Measurements from ENCODE around the gene PRKCH.

DNA sequence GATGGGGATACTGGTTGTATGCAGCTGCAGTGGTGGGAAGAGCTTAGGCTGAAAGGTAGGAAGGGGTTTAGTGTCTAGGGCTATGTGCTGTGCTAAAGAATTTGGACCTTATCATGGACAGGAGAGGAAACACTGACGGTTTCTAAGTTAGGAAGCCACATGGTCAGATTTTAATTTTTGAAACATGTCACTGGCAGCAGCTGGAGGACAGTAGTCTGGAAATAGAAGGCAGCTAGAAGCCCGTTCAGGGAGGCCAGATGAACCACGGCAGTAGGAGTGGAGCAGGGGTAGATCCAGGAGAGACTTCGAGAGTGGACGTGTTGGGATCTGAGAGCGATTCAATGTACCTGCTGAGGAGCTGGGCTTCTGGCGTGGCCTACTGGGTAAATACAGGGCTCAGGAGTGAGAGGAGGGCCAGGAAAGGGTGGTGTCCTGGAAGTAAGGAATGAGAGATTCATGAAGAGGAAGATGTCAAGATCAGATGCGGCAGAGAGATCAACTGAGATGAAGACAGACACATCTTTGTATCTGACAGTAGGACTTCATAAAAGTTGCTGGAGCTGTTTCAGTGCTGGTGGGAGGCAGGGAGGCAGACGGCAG, 64.9 kb downstream of the PRKCH start:
- TF ChIP-seq, protein P1, sequence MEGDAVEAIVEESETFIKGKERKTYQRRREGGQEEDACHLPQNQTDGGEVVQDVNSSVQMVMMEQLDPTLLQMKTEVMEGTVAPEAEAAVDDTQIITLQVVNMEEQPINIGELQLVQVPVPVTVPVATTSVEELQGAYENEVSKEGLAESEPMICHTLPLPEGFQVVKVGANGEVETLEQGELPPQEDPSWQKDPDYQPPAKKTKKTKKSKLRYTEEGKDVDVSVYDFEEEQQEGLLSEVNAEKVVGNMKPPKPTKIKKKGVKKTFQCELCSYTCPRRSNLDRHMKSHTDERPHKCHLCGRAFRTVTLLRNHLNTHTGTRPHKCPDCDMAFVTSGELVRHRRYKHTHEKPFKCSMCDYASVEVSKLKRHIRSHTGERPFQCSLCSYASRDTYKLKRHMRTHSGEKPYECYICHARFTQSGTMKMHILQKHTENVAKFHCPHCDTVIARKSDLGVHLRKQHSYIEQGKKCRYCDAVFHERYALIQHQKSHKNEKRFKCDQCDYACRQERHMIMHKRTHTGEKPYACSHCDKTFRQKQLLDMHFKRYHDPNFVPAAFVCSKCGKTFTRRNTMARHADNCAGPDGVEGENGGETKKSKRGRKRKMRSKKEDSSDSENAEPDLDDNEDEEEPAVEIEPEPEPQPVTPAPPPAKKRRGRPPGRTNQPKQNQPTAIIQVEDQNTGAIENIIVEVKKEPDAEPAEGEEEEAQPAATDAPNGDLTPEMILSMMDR (conservative IDR thresholded peaks at IDR 0.05; ENCODE audit: low read length), result no peak
- no peak for TF ChIP-seq EZH2phosphoT487 (IDR thresholded peaks at IDR 0.05; ENCODE audit: borderline replicate concordance, low read depth, low read length)
